Natural killer cell (primary cell): ENCODE measurements around the gene VSX1. TPM values are rescaled to one million over a fixed set of nuclear protein-coding genes. Genes with fewer than 3 reads are reported as not detected.

ENCODE experiments used
- ATAC-seq, 3 donors: fragments of 150-1000 bp in 2 of 3; fragments of 200-7000 bp in 1 of 3; cut with Tn5 transposase; 1 replicate in 1 of 3; 2 replicates in 2 of 3; pipeline ENCODE4 v1.10.0; 2021; ENCODE audit warnings: mild to moderate bottlenecking in 2 of 3, moderate library complexity in 2 of 3
- DNase-seq, 2 donors: peaks; one replicate each; pipeline versions ENCODE4 v3.0.0 to v3.0.0-alpha.2; 2013 to 2021; ENCODE audit warnings: mixed read lengths in 1 of 2
- H3K27ac ChIP-seq: one replicate; pipeline ENCODE4 v1.5.1; 2013; ENCODE audit warnings: mild to moderate bottlenecking, low read length
- H3K27me3 ChIP-seq: one replicate; pipeline ENCODE4 v1.6.1; 2013; ENCODE audit warnings: low read length; ENCODE audit not compliant: control insufficient read depth, insufficient read depth
- H3K36me3 ChIP-seq: one replicate; pipeline ENCODE4 v1.6.1; 2013; ENCODE audit warnings: low read length; ENCODE audit not compliant: control insufficient read depth, insufficient read depth
- H3K4me1 ChIP-seq: one replicate; pipeline ENCODE4 v1.6.1; 2013; ENCODE audit warnings: low read length; ENCODE audit not compliant: control insufficient read depth, insufficient read depth
- H3K4me3 ChIP-seq: one replicate; pipeline ENCODE4 v1.5.1; 2013; ENCODE audit warnings: low read length
- H3K9me3 ChIP-seq: one replicate; pipeline ENCODE4 v1.6.1; 2013; ENCODE audit warnings: low read length; ENCODE audit not compliant: control insufficient read depth, insufficient read depth
- H3K27ac Mint-ChIP-seq, 2 donors: one replicate each; pipeline ENCODE4 v1.8.0; 2022; ENCODE audit warnings: mild to moderate bottlenecking in 2 of 2, mixed read lengths in 2 of 2, moderate library complexity in 1 of 2
- H3K27me3 Mint-ChIP-seq, 2 donors: one replicate each; pipeline ENCODE4 v1.8.0; 2022; ENCODE audit warnings: low read depth in 2 of 2, mixed read lengths in 2 of 2
- H3K36me3 Mint-ChIP-seq: one replicate; pipeline ENCODE4 v1.8.0; 2022; ENCODE audit warnings: mixed read lengths
- H3K4me1 Mint-ChIP-seq, 2 donors: one replicate each; pipeline ENCODE4 v1.8.0; 2022; ENCODE audit warnings: mixed read lengths in 2 of 2
- H3K4me3 Mint-ChIP-seq: one replicate; pipeline ENCODE4 v1.8.0; 2022; ENCODE audit warnings: mild to moderate bottlenecking, moderate library complexity, mixed read lengths
- H3K9me3 Mint-ChIP-seq, 2 donors: one replicate each; pipeline ENCODE4 v1.8.0; 2022; ENCODE audit warnings: mixed read lengths in 2 of 2
- WGBS: methylation state at CpG from one replicate; pipeline ENCODE4 v1.1.7; 2013; ENCODE audit warnings: missing lambda C conversion rate; ENCODE audit not compliant: insufficient coverage; 5-methylcytosine and 5-hydroxymethylcytosine counted together
- intact Hi-C: fragments of 100-400 bp; cut with micrococcal nuclease; formaldehyde crosslinking; loops from one replicate; pipeline ENCODE4 v1.14.2; 2022
- total RNA-seq, 4 donors: library from RNA; stranded (reverse); fragments of 120-200 nt in 1 of 4; gene quantifications; one replicate each; pipeline versions ENCODE4 v1.2.3 to v1.2.4, GENCODE V29; 2013 to 2022
- TF ChIP-seq, protein P1 (sequence below): fragments of 200-600 bp; IDR thresholded peaks from one replicate; pipeline ENCODE4 v1.8.0; 2022; ENCODE audit warnings: antibody characterized with exemption

Gene VSX1
- total RNA-seq, 3 donors from 2014 or later (not counting 1 experiment from before 2014, with no cell fraction given), result not detected

DNA sequence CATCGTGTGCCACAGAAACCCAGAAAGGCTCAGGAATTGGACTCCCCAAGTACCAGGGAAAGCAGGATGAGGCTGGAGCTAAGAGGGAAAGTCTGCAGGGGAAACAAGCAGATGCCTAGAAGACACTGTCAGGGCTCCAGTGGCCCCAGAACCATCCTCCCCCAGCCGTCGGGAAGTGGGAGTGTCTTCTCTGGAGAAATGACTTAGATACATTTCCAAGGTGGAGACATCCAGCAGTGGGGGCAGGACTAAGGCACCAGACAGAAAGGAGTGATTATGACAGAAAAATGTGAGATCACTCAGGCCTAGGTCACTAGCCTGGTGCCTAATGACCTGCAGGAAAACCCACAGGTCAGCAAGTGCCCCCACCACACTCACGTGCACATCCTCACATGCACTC lies 36.0 kb upstream of the VSX1 start:
- peaks cover 13 to 18% of the 10 kb centered on the region in 2 donors for H3K27me3 Mint-ChIP-seq
- intact Hi-C loops, result no loop called here
- 90% methylated on average over 4 of the region's 4 CpGs for WGBS

DNA sequence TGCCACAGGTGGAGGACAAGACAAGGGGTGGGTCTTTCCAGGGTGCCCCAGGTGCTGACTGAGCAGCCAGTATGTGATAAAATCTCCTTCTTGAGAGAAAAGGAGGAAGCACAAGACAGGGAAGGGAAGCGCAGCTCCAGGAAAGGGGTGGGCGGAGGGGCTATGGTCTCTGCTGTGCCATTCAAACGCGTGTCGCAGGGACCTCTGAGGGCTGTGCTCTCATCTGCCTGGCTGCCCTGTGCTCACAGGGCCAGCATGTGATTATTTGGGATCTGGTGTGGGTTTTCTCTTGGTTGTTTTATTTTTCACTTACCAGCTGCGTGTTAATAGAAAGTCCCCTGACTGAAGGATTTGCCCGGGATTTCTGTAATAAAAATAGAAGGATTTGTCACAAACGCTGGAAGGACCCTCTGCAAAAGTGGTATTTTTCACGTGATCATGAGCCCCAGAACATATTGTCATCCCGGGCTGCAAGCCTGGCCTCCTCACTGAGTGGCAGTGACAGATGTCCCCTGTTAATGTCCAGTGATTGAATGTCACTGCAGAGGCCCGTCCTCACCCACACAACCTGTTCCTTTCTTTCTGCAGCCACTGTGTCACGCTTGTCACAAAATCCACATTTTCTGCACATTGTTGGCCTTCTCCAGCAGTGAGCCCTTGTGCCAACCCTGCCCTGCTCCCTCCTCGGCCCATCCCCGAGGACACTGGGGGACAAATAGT lies 35.0 kb upstream of the VSX1 start:
- Histone ChIP-seq H3K9me3 (no peaks in the 10 kb centered on the region), H3K4me1 (no peaks in the 10 kb centered on the region), H3K4me3 (no peak overlapping the region), H3K27me3 (peaks cover 2% of the 10 kb centered on the region), H3K27ac (no peak overlapping the region), H3K36me3 (no peaks in the 10 kb centered on the region)
- TF ChIP-seq, protein P1, sequence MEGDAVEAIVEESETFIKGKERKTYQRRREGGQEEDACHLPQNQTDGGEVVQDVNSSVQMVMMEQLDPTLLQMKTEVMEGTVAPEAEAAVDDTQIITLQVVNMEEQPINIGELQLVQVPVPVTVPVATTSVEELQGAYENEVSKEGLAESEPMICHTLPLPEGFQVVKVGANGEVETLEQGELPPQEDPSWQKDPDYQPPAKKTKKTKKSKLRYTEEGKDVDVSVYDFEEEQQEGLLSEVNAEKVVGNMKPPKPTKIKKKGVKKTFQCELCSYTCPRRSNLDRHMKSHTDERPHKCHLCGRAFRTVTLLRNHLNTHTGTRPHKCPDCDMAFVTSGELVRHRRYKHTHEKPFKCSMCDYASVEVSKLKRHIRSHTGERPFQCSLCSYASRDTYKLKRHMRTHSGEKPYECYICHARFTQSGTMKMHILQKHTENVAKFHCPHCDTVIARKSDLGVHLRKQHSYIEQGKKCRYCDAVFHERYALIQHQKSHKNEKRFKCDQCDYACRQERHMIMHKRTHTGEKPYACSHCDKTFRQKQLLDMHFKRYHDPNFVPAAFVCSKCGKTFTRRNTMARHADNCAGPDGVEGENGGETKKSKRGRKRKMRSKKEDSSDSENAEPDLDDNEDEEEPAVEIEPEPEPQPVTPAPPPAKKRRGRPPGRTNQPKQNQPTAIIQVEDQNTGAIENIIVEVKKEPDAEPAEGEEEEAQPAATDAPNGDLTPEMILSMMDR, result no peak
- Mint-ChIP-seq H3K4me3 (no peak overlapping the region), H3K27ac (no peak overlapping the region), H3K36me3 (no peaks in the 10 kb centered on the region), H3K4me1 (no peaks in the 10 kb centered on the region), H3K27me3 (peaks cover 6 to 11% of the 10 kb centered on the region in 2 donors), H3K9me3 (no peaks in the 10 kb centered on the region)
- DNase-seq (no peak), ATAC-seq (no peak)
- 69% methylated on average over 14 of the region's 14 CpGs for WGBS
- intact Hi-C loops, result no loop called here

More for the DNA sequence above, 36.0 kb upstream of the VSX1 start:
- no peaks in the 10 kb centered on the region for H3K4me1 Mint-ChIP-seq
- no peaks in the 10 kb centered on the region for H3K36me3 ChIP-seq
- H3K4me3 ChIP-seq, result no peak overlapping the region
- no peak overlapping the region for H3K27ac ChIP-seq
- H3K9me3 ChIP-seq, result no peaks in the 10 kb centered on the region
- no peaks in the 10 kb centered on the region for H3K36me3 Mint-ChIP-seq
- H3K9me3 Mint-ChIP-seq, result no peaks in the 10 kb centered on the region
- DNase-seq, result no peak
- TF ChIP-seq, protein P1, result no peak
- H3K27ac Mint-ChIP-seq, result no peak overlapping the region
- ATAC-seq, result no peak
- H3K4me1 ChIP-seq, result no peaks in the 10 kb centered on the region
- H3K27me3 ChIP-seq, result peaks cover 2% of the 10 kb centered on the region
- no peak overlapping the region for H3K4me3 Mint-ChIP-seq

DNA sequence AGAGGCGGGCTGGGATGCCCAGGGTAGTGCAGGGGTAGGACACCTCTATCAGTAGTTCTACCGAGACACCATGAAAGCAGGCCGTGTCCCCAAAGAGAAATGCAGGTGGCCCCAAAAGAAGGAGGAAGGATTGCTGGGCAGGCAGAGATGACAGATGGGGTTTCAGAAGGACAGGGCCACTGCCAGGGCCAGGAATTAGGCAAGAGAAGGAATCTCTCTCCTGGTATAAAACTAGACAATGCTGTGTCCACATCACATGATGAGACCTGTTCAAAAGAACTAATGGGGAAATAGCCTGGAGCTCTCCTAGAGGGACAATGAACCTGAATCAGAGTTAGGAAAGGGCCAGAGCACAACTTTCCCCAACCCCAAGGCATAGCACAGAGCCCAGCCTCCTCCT lies 21.6 kb upstream of the VSX1 start:
- 96% methylated on average over 3 of the region's 3 CpGs for WGBS
- Histone ChIP-seq H3K27me3 (no peaks in the 10 kb centered on the region), H3K4me1 (no peaks in the 10 kb centered on the region), H3K27ac (no peak overlapping the region), H3K36me3 (no peaks in the 10 kb centered on the region), H3K4me3 (no peak overlapping the region), H3K9me3 (no peaks in the 10 kb centered on the region)
- DNase-seq, result no peak
- H3K9me3 Mint-ChIP-seq, result no peaks in the 10 kb centered on the region
- H3K4me3 Mint-ChIP-seq, result no peak overlapping the region
- TF ChIP-seq, protein P1, result no peak
- intact Hi-C loops, result no loop called here
- H3K4me1 Mint-ChIP-seq, result no peaks in the 10 kb centered on the region
- peaks cover 20 to 22% of the 10 kb centered on the region in 2 donors for H3K27me3 Mint-ChIP-seq
- no peak overlapping the region for H3K27ac Mint-ChIP-seq
- no peaks in the 10 kb centered on the region for H3K36me3 Mint-ChIP-seq
- ATAC-seq, result no peak

DNA sequence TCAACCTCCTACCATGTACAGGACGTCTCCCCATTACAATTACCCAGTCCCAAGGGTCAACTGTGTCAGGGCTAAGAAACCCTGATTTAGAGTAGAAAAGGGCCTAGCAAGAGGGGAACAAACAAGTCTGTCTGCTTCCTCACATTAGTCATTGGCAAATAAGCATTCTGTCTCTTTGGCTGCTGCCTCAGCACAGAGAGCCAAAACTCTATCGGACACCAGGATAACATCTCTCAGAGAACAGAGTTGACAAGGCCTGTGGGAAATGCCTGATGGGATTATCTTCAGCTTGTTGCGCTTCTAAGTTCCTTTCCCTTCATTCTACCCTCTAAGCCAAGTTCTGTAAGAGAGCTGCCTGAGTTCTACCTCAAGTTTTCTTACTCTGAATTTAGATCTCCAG lies 19.0 kb upstream of the VSX1 start:
- no peak overlapping the region for H3K27ac Mint-ChIP-seq
- H3K27me3 Mint-ChIP-seq, result peaks cover 6 to 10% of the 10 kb centered on the region in 2 donors
- no peaks in the 10 kb centered on the region for H3K4me1 Mint-ChIP-seq
- DNase-seq, result no peak
- H3K9me3 Mint-ChIP-seq, result no peaks in the 10 kb centered on the region
- H3K27me3 ChIP-seq, result no peaks in the 10 kb centered on the region
- intact Hi-C loops, result no loop called here
- H3K4me3 ChIP-seq, result no peak overlapping the region
- H3K4me3 Mint-ChIP-seq, result no peak overlapping the region
- WGBS, result 97% methylated on average over 2 of the region's 3 CpGs
- H3K36me3 Mint-ChIP-seq, result no peaks in the 10 kb centered on the region
- H3K9me3 ChIP-seq, result no peaks in the 10 kb centered on the region
- no peaks in the 10 kb centered on the region for H3K36me3 ChIP-seq
- H3K4me1 ChIP-seq, result no peaks in the 10 kb centered on the region
- TF ChIP-seq, protein P1, result no peak
- ATAC-seq, result no peak
- no peak overlapping the region for H3K27ac ChIP-seq
